PC-3 (cell line): ENCODE measurements around the gene GAPDH. TPM values are rescaled to one million over a fixed set of nuclear protein-coding genes. Genes with fewer than 3 reads are reported as not detected.
A peak's percentile ranks its signal among the peaks of the same experiment; 100 is the strongest.

Source experiments
- ATAC-seq: fragments of 200-7000 bp; cut with Tn5 transposase; 2 replicates; pipeline ENCODE4 v1.9.1; 2020; ENCODE audit warnings: mild to moderate bottlenecking, moderate library complexity
- BruUV-seq: library from RNA; stranded (reverse); fragments of 400-500 nt; replicated peaks from 2 replicates; lab custom pipeline; 2021; lab: Mats Ljungman, UMichigan
- CTCF ChIA-PET: fragments of 300-600 bp; sonication (Branson Sonifier 250); formaldehyde crosslinking; loops from one replicate; lab custom pipeline; 2022; ENCODE audit warnings: antibody characterized with exemption; lab: Charles Lee
- POLR2A ChIA-PET: fragments of 300-600 bp; sonication (Branson Sonifier 250); formaldehyde crosslinking; loops from one replicate; lab custom pipeline; 2022; ENCODE audit warnings: antibody characterized with exemption; ENCODE audit not compliant: unreplicated experiment; lab: Charles Lee
- DNase-seq: peaks from one replicate; pipeline ENCODE4 v3.0.0-alpha.2; 2015
- H2AFZ ChIP-seq: fragments of 300-600 bp; sonication (generic); 2 replicates; pipeline ENCODE4 v1.6.0; 2016; ENCODE audit warnings: antibody characterized with exemption, low read length
- H3F3A ChIP-seq: fragments of 300-600 bp; sonication (generic); one replicate; pipeline ENCODE4 v1.6.0; 2017; ENCODE audit warnings: antibody characterized with exemption, low read length, control low read depth, mild to moderate bottlenecking; ENCODE audit not compliant: unreplicated experiment
- H3K27ac ChIP-seq: fragments of 300-600 bp; sonication (generic); 2 replicates; pipeline ENCODE4 v1.5.1; 2016; ENCODE audit warnings: mild to moderate bottlenecking, low read length
- H3K27me3 ChIP-seq: fragments of 300-600 bp; sonication (generic); 2 replicates; pipeline ENCODE4 v1.6.1; 2016; ENCODE audit warnings: low read length, mixed read lengths
- H3K36me3 ChIP-seq: fragments of 300-600 bp; sonication (generic); 2 replicates; pipeline ENCODE4 v1.6.1; 2016; ENCODE audit warnings: low read depth, mixed run types, low read length, mixed read lengths
- H3K4me1 ChIP-seq: fragments of 300-600 bp; sonication (generic); 2 replicates; pipeline ENCODE4 v1.5.1; 2016; ENCODE audit warnings: low read length; ENCODE audit not compliant: insufficient read depth
- H3K4me2 ChIP-seq: fragments of 300-600 bp; sonication (generic); 2 replicates; pipeline ENCODE4 v1.6.0; 2016; ENCODE audit warnings: low read length
- H3K4me3 ChIP-seq: fragments of 300-600 bp; sonication (generic); 2 replicates; pipeline ENCODE4 v1.5.1; 2016; ENCODE audit warnings: mild to moderate bottlenecking, low read length, mixed read lengths
- H3K79me2 ChIP-seq: fragments of 300-600 bp; sonication (generic); 2 replicates; pipeline ENCODE4 v1.6.1; 2017; ENCODE audit warnings: low read length, mixed read lengths
- H3K9ac ChIP-seq: fragments of 300-600 bp; sonication (generic); 2 replicates; pipeline ENCODE4 v1.6.0; 2016; ENCODE audit warnings: mild to moderate bottlenecking, low read length
- H3K9me2 ChIP-seq: fragments of 300-600 bp; sonication (generic); replicated peaks from 2 replicates; pipeline ENCODE4 v1.6.1; 2016; ENCODE audit warnings: mixed run types, low read length, mixed read lengths
- H3K9me3 ChIP-seq: fragments of 300-600 bp; sonication (generic); 2 replicates; pipeline ENCODE4 v1.6.1; 2016; ENCODE audit warnings: low read length, mixed read lengths
- H4K20me1 ChIP-seq: fragments of 300-600 bp; sonication (generic); 2 replicates; pipeline ENCODE4 v1.6.1; 2016; ENCODE audit warnings: low read length, mixed read lengths
- EZH2 ChIP-seq: fragments of 300-600 bp; sonication (generic); IDR thresholded peaks from one replicate; pipeline ENCODE4 v1.6.1; 2017; ENCODE audit warnings: antibody characterized with exemption, mild to moderate bottlenecking, low read length; ENCODE audit not compliant: unreplicated experiment
- EZH2phosphoT487 ChIP-seq: fragments of 300-600 bp; sonication (generic); IDR thresholded peaks from 2 replicates; pipeline ENCODE4 v1.6.1; 2018; ENCODE audit warnings: mild to moderate bottlenecking, antibody characterized with exemption, low read length, borderline replicate concordance
- intact Hi-C: fragments of 100-400 bp; cut with micrococcal nuclease; formaldehyde crosslinking; loops from 2 replicates; pipeline ENCODE4 v1.9.0; 2023
- total RNA-seq: library from RNA; depleted of rRNA; stranded (reverse); fragments of >200 nt; gene quantifications from 2 replicates; pipeline ENCODE4 v1.2.3, GENCODE V29; 2014
- TF ChIP-seq, protein P1 (sequence below): fragments of 300-600 bp; sonication (generic); conservative IDR thresholded peaks from 2 replicates; pipeline ENCODE4 v1.5.1; 2017; ENCODE audit warnings: antibody characterized with exemption, low read depth, mild to moderate bottlenecking, low read length

GAPDH gene
- total RNA-seq, 1 experiment from 2014 or later: 7,326 TPM

DNA sequence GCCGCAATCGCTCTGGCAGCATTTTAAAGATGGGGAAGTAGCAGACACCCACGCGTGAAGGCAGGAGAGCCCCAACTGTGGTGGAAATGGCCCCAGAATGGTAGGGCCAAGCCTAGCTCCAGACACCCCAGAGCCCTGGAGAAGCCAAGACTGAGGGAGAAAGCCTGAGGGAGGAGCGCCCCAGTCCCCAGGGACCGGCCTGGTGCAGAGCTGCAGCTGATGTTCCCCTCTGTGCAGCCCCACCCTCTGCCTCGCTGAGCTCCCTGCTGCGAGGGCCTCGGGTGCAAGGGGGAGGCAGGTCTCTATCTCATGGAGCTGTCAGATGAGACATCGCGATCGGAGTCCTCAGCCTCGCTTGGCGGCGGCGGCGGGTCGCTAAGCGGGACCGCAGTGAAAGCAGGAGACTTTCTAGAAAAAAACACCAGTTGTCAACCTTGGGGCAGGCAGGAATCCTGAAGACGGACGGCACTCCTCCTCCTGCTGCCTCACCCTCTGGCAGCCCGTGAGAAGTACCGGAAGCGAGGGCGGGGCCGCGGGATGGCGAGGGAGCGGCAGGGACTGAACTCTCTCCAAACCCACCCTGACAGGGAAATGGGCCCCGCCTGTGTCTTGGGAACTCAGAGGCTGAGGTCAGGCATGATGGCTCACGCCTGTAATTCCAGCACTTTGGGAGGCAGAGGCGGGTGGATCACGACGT is 6.0 kb downstream of the GAPDH start:
- Histone ChIP-seq H3K9me3 (no peaks in the 10 kb centered on the region), H3F3A (peaks cover 22% of the 10 kb centered on the region), H3K9ac (no peak overlapping the region), H3K4me1 (peaks cover 22% of the 10 kb centered on the region), H3K36me3 (peaks cover 25% of the 10 kb centered on the region), H3K4me3 (peak overlapping the region; percentile 36), H3K79me2 (peaks cover 22% of the 10 kb centered on the region), H3K4me2 (peak overlapping the region; percentile 73), H3K9me2 (no peaks in the 10 kb centered on the region), H2AFZ (peak overlapping the region; percentile 5; the same call in 1 of the 2 replicates), H4K20me1 (peaks cover 36% of the 10 kb centered on the region), H3K27me3 (no peaks in the 10 kb centered on the region), H3K27ac (peak overlapping the region; percentile 14)
- DNase-seq (peak; percentile 77), ATAC-seq (peak; percentile 59)
- BruUV-seq: no TSS peak
- TF ChIP-seq, protein P1, sequence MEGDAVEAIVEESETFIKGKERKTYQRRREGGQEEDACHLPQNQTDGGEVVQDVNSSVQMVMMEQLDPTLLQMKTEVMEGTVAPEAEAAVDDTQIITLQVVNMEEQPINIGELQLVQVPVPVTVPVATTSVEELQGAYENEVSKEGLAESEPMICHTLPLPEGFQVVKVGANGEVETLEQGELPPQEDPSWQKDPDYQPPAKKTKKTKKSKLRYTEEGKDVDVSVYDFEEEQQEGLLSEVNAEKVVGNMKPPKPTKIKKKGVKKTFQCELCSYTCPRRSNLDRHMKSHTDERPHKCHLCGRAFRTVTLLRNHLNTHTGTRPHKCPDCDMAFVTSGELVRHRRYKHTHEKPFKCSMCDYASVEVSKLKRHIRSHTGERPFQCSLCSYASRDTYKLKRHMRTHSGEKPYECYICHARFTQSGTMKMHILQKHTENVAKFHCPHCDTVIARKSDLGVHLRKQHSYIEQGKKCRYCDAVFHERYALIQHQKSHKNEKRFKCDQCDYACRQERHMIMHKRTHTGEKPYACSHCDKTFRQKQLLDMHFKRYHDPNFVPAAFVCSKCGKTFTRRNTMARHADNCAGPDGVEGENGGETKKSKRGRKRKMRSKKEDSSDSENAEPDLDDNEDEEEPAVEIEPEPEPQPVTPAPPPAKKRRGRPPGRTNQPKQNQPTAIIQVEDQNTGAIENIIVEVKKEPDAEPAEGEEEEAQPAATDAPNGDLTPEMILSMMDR: no peak
- intact Hi-C loops: no loop called here
- CTCF ChIA-PET: interaction anchor here (0.6 to 1.5 kb wide), 4 partner anchors 12 to 246 kb away, joined by 3 to 8 read pairs (median 6); no protein-coding TSS in a partner anchor
- POLR2A ChIA-PET: no interaction called here

DNA sequence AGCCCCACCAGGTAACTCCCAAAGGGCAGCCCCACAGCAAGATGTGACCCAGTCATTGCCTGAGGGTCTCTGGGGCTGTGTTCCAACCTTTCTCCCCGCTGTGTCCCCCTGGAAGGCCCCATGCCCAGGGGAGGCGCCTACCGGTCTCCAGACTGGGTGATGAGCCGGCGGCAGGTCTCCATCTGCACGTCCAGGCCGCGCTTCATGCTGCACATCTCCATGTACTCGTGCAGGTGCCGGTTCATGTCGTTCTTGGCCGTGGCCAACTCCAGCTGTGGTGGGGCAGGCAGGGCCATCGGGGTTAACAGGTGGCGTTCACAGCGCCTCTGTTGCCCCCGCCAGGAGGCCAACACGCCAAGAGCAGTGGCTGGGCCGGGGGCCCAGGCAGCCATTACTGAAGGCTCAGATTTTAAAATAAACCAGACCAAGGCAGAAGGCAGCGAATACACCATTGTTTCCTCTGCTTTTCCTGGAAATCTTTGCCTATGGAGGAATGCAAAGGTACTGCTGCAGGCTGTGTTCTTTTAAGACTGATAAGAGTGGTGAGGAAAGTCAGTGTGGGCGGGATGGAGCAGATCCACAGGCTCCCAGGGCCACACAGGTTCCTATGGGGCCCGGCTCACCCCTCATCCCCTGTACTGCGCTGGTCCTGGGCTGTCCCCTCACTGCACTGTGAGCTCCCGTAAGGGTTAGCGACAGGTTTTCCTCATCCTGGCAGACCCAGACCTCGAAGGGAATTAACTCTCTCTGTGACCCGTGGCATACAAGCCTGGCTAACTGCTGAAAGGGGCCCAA is 7.3 kb downstream of the GAPDH start:
- H3K27me3 ChIP-seq: no peaks in the 10 kb centered on the region
- H3K4me3 ChIP-seq: no peak overlapping the region
- no peak overlapping the region for H3K27ac ChIP-seq
- H3K4me2 ChIP-seq: no peak overlapping the region
- H3K9me2 ChIP-seq: no peaks in the 10 kb centered on the region
- H3K36me3 ChIP-seq: peaks cover 13% of the 10 kb centered on the region
- no peaks in the 10 kb centered on the region for H3K9me3 ChIP-seq
- ATAC-seq: no peak
- H3K9ac ChIP-seq: no peak overlapping the region
- no peak overlapping the region for H2AFZ ChIP-seq
- H3K4me1 ChIP-seq: peaks cover 15% of the 10 kb centered on the region
- no TSS peak for BruUV-seq
- H3F3A ChIP-seq: peaks cover 14% of the 10 kb centered on the region
- no peak for DNase-seq
- intact Hi-C loops: no loop called here
- CTCF ChIA-PET: interaction anchor here (0.6 kb wide), 1 partner anchor 10 kb away, joined by 3 read pairs; no protein-coding TSS in a partner anchor
- POLR2A ChIA-PET: interaction anchor here (0.6 kb wide), 1 partner anchor 49 kb away, joined by 6 read pairs; the partner anchor contains the start of gene MRPL51
- H3K79me2 ChIP-seq: peaks cover 10% of the 10 kb centered on the region
- TF ChIP-seq, protein P1: no peak
- TF ChIP-seq EZH2phosphoT487 (no peak), EZH2 (no peak)
- peaks cover 23% of the 10 kb centered on the region for H4K20me1 ChIP-seq
